Activated CD4-positive, CD25-positive, alpha-beta regulatory T cell treated with anti-CD3 and anti-CD28 coated beads, Interleukin-2, amount 50 U/mL, for 72 hours (primary cell): Measurements from ENCODE around the gene EFCAB7.
A peak's percentile ranks its signal among the peaks of the same experiment; 100 is the strongest.

Experiments used
- DNase-seq: peaks from one replicate; pipeline ENCODE4 v3.0.0; 2021

EFCAB7 gene

GRCh38 chr1:63607322-63607721, 84.0 kb downstream of the EFCAB7 start:
- no peak for DNase-seq

DNA sequence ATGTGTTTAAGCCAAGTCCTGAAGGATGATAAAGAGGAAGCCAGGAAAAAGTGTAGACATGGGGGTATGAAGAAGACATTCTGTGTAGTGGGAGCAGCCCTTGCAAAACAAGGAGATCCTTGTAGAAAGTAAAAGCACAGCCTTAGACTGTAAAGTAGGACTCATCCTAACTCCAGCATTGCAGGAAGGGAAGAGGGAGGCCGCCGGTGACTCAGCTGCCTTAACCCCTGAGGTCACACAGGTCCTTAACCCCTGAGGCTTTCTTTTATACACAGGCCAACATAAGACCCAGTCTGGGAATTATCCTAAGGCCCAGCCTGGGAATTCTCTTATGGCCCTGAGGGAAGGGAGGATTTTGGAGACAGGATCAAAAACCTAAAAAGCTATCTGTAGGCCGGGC, 87.9 kb downstream of the EFCAB7 start:
- no peak for DNase-seq

- no peak for DNase-seq
Observed at GRCh38 chr1:63612564-63612963, 89.2 kb downstream of the EFCAB7 start.

DNA sequence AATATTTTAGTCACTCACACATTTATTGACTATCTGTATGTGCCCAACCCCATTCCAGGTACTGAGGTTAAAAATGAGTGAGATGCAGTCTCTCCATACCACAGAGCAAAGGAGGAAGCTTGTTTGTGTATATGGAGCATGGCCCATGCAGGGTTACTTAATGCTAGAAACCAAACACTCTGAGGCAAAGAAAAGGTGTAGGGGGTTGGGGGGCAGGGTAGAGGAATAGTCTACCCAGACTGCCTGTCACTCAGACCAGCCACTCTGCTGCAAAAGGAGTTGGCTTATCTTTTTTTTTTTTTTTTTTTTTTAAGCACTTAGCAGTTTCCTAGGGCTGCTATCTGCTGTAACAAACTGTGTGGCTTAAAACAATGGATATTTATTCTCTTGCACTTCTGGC, 89.6 kb downstream of the EFCAB7 start:
- no peak for DNase-seq

- DNase-seq, result peak; percentile 50
Observed at GRCh38 chr1:63615768-63616420, 92.6 kb downstream of the EFCAB7 start.

- no peak for DNase-seq
Observed at GRCh38 chr1:63617450-63617849, 94.1 kb downstream of the EFCAB7 start.

DNA sequence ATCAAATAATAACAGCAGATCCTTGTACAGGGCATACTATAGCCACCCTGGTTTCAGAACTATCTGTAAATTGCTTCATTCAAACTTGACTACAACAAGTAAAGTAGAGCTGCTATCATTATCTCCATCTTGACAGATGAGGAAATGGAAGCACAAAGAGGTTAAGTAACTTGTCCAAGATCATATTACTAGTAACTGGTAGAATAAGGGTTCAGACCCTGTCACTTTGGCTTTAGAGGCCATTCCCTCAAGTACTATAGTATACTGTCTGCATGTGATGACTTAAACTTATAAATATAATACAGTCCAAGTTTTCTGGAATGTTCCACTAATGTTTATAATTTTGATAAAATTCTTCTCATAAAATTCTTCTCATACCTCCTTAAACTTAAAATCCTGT, 94.7 kb downstream of the EFCAB7 start:
- no peak for DNase-seq

DNA sequence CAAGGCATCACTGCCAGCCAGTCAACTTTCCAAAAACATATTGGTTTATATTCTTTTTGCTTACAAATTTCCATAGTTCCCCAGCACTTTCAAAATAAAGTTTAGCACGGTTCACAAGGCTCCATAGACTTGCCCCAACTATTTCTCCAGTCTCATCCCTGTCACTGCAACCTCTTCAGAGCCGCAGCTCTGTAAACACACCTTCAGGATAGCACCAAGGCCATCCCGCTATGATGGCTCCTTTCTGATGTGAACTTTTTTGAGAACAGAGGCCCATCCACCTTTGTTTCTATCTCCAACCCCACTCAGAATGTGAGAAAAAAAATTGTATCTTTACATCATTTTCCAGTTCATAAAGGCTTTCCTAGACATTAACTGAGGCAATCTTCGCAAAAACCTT, 96.2 kb downstream of the EFCAB7 start:
- DNase-seq, result no peak

DNA sequence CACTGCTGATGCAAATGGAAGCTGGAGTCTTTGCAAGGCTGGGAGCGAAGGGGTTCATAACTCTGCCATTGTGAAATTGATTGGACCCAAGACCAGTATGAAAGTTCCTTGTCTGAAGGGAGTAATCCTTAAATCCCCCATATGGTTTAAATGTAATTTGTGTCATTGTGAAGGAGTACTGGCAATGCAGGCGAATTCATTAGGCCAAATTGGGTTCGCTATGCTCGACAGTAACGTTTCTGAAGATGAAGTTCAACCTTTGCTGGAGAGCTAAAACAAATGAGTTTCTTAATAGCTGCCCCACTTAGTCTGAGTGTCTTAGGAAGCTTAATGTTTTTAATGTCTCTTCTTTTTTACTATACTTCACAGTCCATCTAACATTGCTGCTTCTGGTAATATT, 97.3 kb downstream of the EFCAB7 start:
- DNase-seq, result no peak

DNA sequence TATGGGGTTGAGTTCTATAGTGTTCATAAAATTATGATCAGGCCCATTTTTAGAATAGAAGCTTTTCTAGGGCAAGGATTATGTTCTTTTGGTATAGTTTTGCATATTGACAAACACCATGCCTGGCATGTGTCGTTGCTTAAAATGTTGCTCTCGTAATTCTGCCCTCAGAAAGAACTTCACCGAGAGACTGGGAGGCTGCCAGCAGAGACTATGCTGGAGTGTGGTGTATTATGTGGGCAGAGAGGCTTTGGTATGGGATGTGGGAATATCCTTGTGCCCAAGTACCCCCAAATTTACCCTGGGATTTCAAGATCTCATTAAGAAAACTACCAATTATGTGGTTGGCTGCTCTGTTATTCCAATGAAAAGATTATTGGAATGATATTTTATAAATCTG, 97.8 kb downstream of the EFCAB7 start:
- no peak for DNase-seq

GRCh38 chr1:63621698-63622097, 98.4 kb downstream of the EFCAB7 start:
- DNase-seq, result no peak
